Muscle of arm (tissue), 12 donors: ENCODE results near the gene RAB4B. TPM values are rescaled to one million over a fixed set of nuclear protein-coding genes. Genes with fewer than 3 reads are reported as not detected.
"Not testable (repeated sequence)": the region's sequence is repeated elsewhere in the genome, so short reads cannot be mapped to it uniquely, and the experiment has no call there.

ENCODE experiments used
- DNase-seq: peaks from one replicate; pipeline ENCODE4 v3.0.0-alpha.2; 2013
- polyA plus RNA-seq, 12 donors: library from polyadenylated mRNA; unstranded; fragments of 120-200 nt; gene quantifications; one replicate each; pipeline ENCODE4 v1.2.1, GENCODE V29; 2013; ENCODE audit not compliant: insufficient read length in 12 of 12

RAB4B gene
- polyA plus RNA-seq, 12 donors = 6.3 to 10.5 (median 8.3) TPM; not detected in 2

GRCh38 chr19:40802300-40803169 lies 24.5 kb downstream of the RAB4B start:
- DNase-seq = no peak

- DNase-seq = no peak
Observed at GRCh38 chr19:40803170-40803856, 25.3 kb downstream of the RAB4B start.

- no peak for DNase-seq
Observed at GRCh38 chr19:40803857-40804782, 26.1 kb downstream of the RAB4B start.

- no peak for DNase-seq
Observed at GRCh38 chr19:40804783-40805242, 26.8 kb downstream of the RAB4B start.

- DNase-seq = no peak
Observed at GRCh38 chr19:40805258-40805868, 27.3 kb downstream of the RAB4B start.

GRCh38 chr19:40806423-40807146 lies 28.5 kb downstream of the RAB4B start:
- DNase-seq = peak; percentile 84

GRCh38 chr19:40807147-40808020 lies 29.3 kb downstream of the RAB4B start:
- DNase-seq = no peak

GRCh38 chr19:40808021-40808325 lies 29.9 kb downstream of the RAB4B start:
- no peak for DNase-seq

- no peak for DNase-seq
Observed at GRCh38 chr19:40808497-40808896, 30.4 kb downstream of the RAB4B start.

- no peak for DNase-seq
Observed at GRCh38 chr19:40809358-40810086, 31.5 kb downstream of the RAB4B start.

- no peak for DNase-seq
Observed at GRCh38 chr19:40810160-40810559, 32.1 kb downstream of the RAB4B start.

GRCh38 chr19:40810649-40811408 lies 32.8 kb downstream of the RAB4B start:
- DNase-seq = peak; percentile 69

- no peak for DNase-seq
Observed at GRCh38 chr19:40811478-40812341, 33.7 kb downstream of the RAB4B start.

GRCh38 chr19:40812571-40812970 lies 34.5 kb downstream of the RAB4B start:
- DNase-seq = not testable (repeated sequence)

- DNase-seq = no peak
Observed at GRCh38 chr19:40813182-40813581, 35.1 kb downstream of the RAB4B start.

- no peak for DNase-seq
Observed at GRCh38 chr19:40815223-40815622, 37.2 kb downstream of the RAB4B start.
